Cardiac muscle cell (in vitro differentiated cells and primary cell): ENCODE results near the gene CATSPERZ. TPM values are rescaled to one million over a fixed set of nuclear protein-coding genes. Genes with fewer than 3 reads are reported as not detected.

Experiments
- DNase-seq, 2 donors: peaks; one replicate each; pipeline versions ENCODE4 v3.0.0 to v3.0.0-alpha.2; 2010 to 2017; ENCODE audit warnings: low read depth in 1 of 2, low spot score in 1 of 2
- H3K27ac ChIP-seq: fragments of 200-600 bp; sonication (generic); 2 replicates; pipeline ENCODE4 v1.5.1; 2016
- H3K27me3 ChIP-seq: fragments of 200-600 bp; sonication (generic); 2 replicates; pipeline ENCODE4 v1.6.0; 2016; ENCODE audit warnings: control low read depth
- H3K36me3 ChIP-seq: fragments of 200-600 bp; sonication (generic); 2 replicates; pipeline ENCODE4 v1.5.1; 2016; ENCODE audit warnings: control low read depth
- H3K4me1 ChIP-seq: fragments of 200-600 bp; sonication (generic); 2 replicates; pipeline ENCODE4 v1.8.1; 2017; ENCODE audit warnings: low read depth, mild to moderate bottlenecking, mixed run types
- H3K4me3 ChIP-seq: fragments of 200-600 bp; sonication (generic); 2 replicates; pipeline ENCODE4 v1.5.1; 2016; ENCODE audit warnings: mild to moderate bottlenecking
- H3K9me3 ChIP-seq: fragments of 200-600 bp; sonication (generic); 2 replicates; pipeline ENCODE4 v1.5.1; 2017; ENCODE audit warnings: low read depth, mild to moderate bottlenecking, control low read depth
- polyA plus RNA-seq: library from polyadenylated mRNA; unstranded; fragments of >200 nt; fragmentation: Nextera tagmentation; extraction: Ambion mirVana; gene quantifications from 2 replicates; pipeline ENCODE4 v1.2.1, GENCODE V29; 2016
- total RNA-seq: library from RNA; depleted of rRNA; stranded (reverse); fragments of >200 nt; gene quantifications from 2 replicates; pipeline ENCODE4 v1.2.3, GENCODE V29; 2016
- TF ChIP-seq, protein P1 (sequence below): IDR thresholded peaks from 2 replicates; pipeline ENCODE4 v1.5.1; 2012; ENCODE audit warnings: low read depth, mild to moderate bottlenecking, low read length

CATSPERZ gene
- total and polyA plus RNA-seq, 2 experiments from 2014 or later = 0.56 TPM; not detected in 1

- TF ChIP-seq, protein P1, sequence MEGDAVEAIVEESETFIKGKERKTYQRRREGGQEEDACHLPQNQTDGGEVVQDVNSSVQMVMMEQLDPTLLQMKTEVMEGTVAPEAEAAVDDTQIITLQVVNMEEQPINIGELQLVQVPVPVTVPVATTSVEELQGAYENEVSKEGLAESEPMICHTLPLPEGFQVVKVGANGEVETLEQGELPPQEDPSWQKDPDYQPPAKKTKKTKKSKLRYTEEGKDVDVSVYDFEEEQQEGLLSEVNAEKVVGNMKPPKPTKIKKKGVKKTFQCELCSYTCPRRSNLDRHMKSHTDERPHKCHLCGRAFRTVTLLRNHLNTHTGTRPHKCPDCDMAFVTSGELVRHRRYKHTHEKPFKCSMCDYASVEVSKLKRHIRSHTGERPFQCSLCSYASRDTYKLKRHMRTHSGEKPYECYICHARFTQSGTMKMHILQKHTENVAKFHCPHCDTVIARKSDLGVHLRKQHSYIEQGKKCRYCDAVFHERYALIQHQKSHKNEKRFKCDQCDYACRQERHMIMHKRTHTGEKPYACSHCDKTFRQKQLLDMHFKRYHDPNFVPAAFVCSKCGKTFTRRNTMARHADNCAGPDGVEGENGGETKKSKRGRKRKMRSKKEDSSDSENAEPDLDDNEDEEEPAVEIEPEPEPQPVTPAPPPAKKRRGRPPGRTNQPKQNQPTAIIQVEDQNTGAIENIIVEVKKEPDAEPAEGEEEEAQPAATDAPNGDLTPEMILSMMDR = no peak
- peak within 1 kb of the TSS; percentile 60 for H3K4me3 ChIP-seq
- no peaks in the 10 kb centered on the region for H3K9me3 ChIP-seq
- peaks cover 7% of the 10 kb centered on the region for H3K36me3 ChIP-seq
- peak; percentile 98 to 99 for DNase-seq
- no peaks in the 10 kb centered on the region for H3K27me3 ChIP-seq
- peaks cover 6% of the 10 kb centered on the region for H3K4me1 ChIP-seq
- peak within 1 kb of the TSS; percentile 95 for H3K27ac ChIP-seq
These were observed 17.3 kb downstream of the CATSPERZ start, which contains the start of gene TRMT112 for GRCh38 chr11:64317325-64317960. TSS of gene TRMT112 (minus strand) at chr11:64317559. CDS start at chr11:64317526, 33 bp downstream.

GRCh38 chr11:64317961-64318765, 18.0 kb downstream of the CATSPERZ start, which contains the start of gene PRDX5:
TSS of gene PRDX5 (plus strand) at chr11:64318121. CDS start at chr11:64318216, 95 bp downstream.
- DNase-seq = peak; percentile 96 to 98
- Histone ChIP-seq H3K4me3 (peak within 1 kb of the TSS; percentile 60), H3K27ac (peak within 1 kb of the TSS; percentile 95), H3K9me3 (no peaks in the 10 kb centered on the region), H3K4me1 (peaks cover 6% of the 10 kb centered on the region), H3K36me3 (peaks cover 9% of the 10 kb centered on the region), H3K27me3 (no peaks in the 10 kb centered on the region)
- TF ChIP-seq, protein P1 = peak; percentile 28

DNA sequence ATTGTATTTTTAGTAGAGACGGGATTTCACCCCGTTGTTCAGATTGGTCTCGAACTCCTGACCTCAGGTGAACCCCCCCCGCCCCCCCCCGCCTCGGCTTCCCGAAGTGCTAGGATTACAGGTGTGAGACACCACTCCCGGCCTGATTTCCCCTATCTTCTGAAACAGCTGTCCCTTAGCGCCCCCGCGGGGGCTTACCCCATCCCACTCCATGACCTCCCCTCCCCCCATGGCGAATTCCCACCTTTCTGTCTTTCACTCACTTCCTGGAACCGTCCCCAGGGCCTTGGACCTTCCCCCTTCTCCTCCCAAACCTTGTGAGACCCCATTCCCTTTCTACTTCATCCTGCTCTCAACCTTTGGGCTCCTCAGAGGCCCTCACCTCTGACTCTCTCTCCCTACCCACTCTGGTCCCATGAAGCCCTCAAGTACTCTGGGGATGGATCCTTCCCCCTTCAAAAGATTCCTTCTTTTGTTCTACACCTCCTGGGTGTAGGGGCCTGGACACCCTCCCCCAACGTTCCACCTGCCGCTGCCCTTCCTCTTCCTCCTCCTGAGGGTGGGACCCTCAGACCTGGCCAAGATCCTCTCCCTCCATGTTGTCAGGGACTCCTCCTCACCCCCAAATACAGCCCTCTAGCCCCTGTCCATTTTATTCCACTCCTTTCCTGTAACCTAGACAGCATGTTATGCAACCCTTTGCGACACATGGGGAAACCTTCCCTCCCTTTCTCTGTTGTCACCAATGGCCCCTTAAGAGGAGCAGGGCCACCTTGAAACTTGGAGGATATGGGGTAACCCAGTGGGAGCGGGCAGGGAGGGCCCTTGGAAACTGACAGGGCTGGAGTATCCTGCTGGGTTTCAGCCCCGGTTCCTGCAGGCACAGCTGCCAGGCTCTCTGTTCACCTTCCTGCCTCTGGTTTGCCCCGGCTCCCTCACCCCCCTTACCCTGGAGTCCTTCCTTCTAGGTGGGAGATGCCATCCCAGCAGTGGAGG, 18.9 kb downstream of the CATSPERZ start:
- peak overlapping the region; percentile 95 for H3K27ac ChIP-seq
- DNase-seq = no peak
- peaks cover 4% of the 10 kb centered on the region for H3K36me3 ChIP-seq
- peaks cover 6% of the 10 kb centered on the region for H3K4me1 ChIP-seq
- H3K4me3 ChIP-seq = peak overlapping the region; percentile 60
- H3K9me3 ChIP-seq = no peaks in the 10 kb centered on the region
- no peaks in the 10 kb centered on the region for H3K27me3 ChIP-seq
- TF ChIP-seq, protein P1 = no peak

DNA sequence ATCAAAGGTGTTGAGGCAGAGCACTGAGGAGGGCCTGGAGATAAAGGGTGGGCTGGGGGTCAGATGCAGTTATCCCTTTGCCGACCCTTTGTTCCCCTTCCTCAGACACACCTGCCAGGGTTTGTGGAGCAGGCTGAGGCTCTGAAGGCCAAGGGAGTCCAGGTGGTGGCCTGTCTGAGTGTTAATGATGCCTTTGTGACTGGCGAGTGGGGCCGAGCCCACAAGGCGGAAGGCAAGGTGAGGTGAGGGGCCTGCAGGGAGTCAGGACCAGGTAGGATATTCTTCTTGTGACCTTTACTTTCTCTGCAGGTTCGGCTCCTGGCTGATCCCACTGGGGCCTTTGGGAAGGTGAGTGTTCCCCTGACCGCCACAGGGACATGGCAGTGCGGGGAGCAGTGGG, 20.4 kb downstream of the CATSPERZ start:
- Histone ChIP-seq H3K4me3 (no peak overlapping the region), H3K27me3 (no peaks in the 10 kb centered on the region), H3K9me3 (no peaks in the 10 kb centered on the region), H3K4me1 (peaks cover 6% of the 10 kb centered on the region), H3K36me3 (peaks cover 4% of the 10 kb centered on the region), H3K27ac (no peak overlapping the region)
- DNase-seq = no peak
- TF ChIP-seq, protein P1 = no peak

GRCh38 chr11:64321026-64321425, 20.9 kb downstream of the CATSPERZ start:
- H3K9me3 ChIP-seq = no peaks in the 10 kb centered on the region
- peaks cover 4% of the 10 kb centered on the region for H3K36me3 ChIP-seq
- no peak overlapping the region for H3K4me3 ChIP-seq
- TF ChIP-seq, protein P1 = no peak
- H3K27me3 ChIP-seq = no peaks in the 10 kb centered on the region
- no peak overlapping the region for H3K27ac ChIP-seq
- H3K4me1 ChIP-seq = peaks cover 6% of the 10 kb centered on the region
- no peak for DNase-seq
